ENCODE measurements around the gene HSF5. TPM values are rescaled to one million over a fixed set of nuclear protein-coding genes. Genes with fewer than 3 reads are reported as not detected.
A peak's percentile ranks its signal among the peaks of the same experiment; 100 is the strongest.

HSF5 gene
- total and polyA plus RNA-seq, 2 donors (not counting 1 experiment from before 2014, with no cell fraction given) = 2.2 to 5.1 TPM

GRCh38 chr17:58517928-58518609, 29.9 kb upstream of the HSF5 start:
- no peaks in the 10 kb centered on the region for H3K9me3 ChIP-seq (ENCODE audit: control extremely low read depth in 1 of 3, control insufficient read depth in 2 of 3, insufficient read depth in 1 of 3, low read length in 2 of 3)
- peaks cover 42% of the 10 kb centered on the region for H3K4me1 Mint-ChIP-seq
- intact Hi-C loops (cut with micrococcal nuclease) = loop anchor here (1.0 to 10.0 kb wide), 18 partner anchors 14 to 1261 kb away; partner anchors contain the start of genes DYNLL2, MRPS23, MSI2 and PRR11
- peak overlapping the region; percentile 83 to 85 for H3K27ac ChIP-seq (ENCODE audit: low read length in 2 of 2)
- H3K9ac ChIP-seq (ENCODE audit: low read length) = peak overlapping the region; percentile 86
- H3K79me2 ChIP-seq (ENCODE audit: control insufficient read depth, insufficient read depth, low read length) = peaks cover 30% of the 10 kb centered on the region
- H4K20me1 ChIP-seq (ENCODE audit: control insufficient read depth, insufficient read depth, low read length, poor library complexity, severe bottlenecking) = peaks cover 27% of the 10 kb centered on the region
- TF ChIP-seq CTCF (IDR thresholded peaks at IDR 0.05) (no peak), EZH2 (IDR thresholded peaks at IDR 0.05; ENCODE audit: borderline replicate concordance, insufficient read depth, low read depth, low read length, poor library complexity, severe bottlenecking) (no peak)
- peak overlapping the region; percentile 88 for H2AFZ ChIP-seq (ENCODE audit: insufficient read depth, low read depth, low read length, poor library complexity, severe bottlenecking)
- H3K27me3 ChIP-seq (replicated peaks in 1 of 4; ENCODE audit: control extremely low read depth in 1 of 4, control insufficient read depth in 3 of 4, insufficient read depth in 4 of 4, low read length in 3 of 4) = no peaks in the 10 kb centered on the region
- H3K4me1 ChIP-seq (ENCODE audit: control insufficient read depth in 2 of 2, insufficient read depth in 2 of 2, low read length in 2 of 2) = peaks cover 34 to 53% of the 10 kb centered on the region in 2 donors
- H3K27me3 Mint-ChIP-seq = no peaks in the 10 kb centered on the region
- POLR2A ChIA-PET = interaction anchor here (0.7 to 2.4 kb wide), 11 partner anchors 13 to 486 kb away, joined by 3 to 24 read pairs (median 4); partner anchors contain the start of genes HSF5, RAD51C and RNF43
- H3K36me3 ChIP-seq (replicated peaks in 1 of 2; ENCODE audit: control extremely low read depth in 1 of 2, control insufficient read depth in 1 of 2, extremely low read depth in 1 of 2, insufficient read depth in 2 of 2, low read length in 1 of 2) = peaks cover 0 to 8% of the 10 kb centered on the region in 2 experiments
- CTCF ChIA-PET = interaction anchor here (0.8 to 6.4 kb wide), 16 partner anchors 10 to 496 kb away, joined by 3 to 85 read pairs (median 11); partner anchors contain the start of genes HSF5, RAD51C and TEX14
- H3K4me2 ChIP-seq (replicated peaks; ENCODE audit: low read depth, low read length, poor library complexity, severe bottlenecking) = peak overlapping the region; percentile 94
- peak overlapping the region; percentile 97 for H3K27ac Mint-ChIP-seq
- 0% methylated on average over 35 of the region's 39 CpGs for WGBS (ENCODE audit: insufficient coverage)
- ATAC-seq (ENCODE audit: low read depth) (peak; percentile 78), DNase-seq (peak; percentile 100)
- H3K9me3 Mint-ChIP-seq (ENCODE audit: insufficient read depth) = no peaks in the 10 kb centered on the region
- peak overlapping the region; percentile 97 for H3K4me3 Mint-ChIP-seq
- H3K4me3 ChIP-seq (ENCODE audit: control extremely low read depth in 1 of 5, extremely low read depth in 1 of 5, insufficient read depth in 1 of 5, low read depth in 2 of 5, low read length in 4 of 5) = peak overlapping the region; percentile 88 to 99 (median 93)
